SK-N-SH (cell line): ENCODE results near the gene RASGRP2.

Source experiments
- CTCF ChIP-seq: fragments of 200-600 bp; sonication (generic); IDR thresholded peaks from 2 replicates; pipeline ENCODE4 v1.6.1; 2017; ENCODE audit warnings: antibody characterized with exemption, mild to moderate bottlenecking, moderate library complexity
- EP300 ChIP-seq, 2 experiments: IDR thresholded peaks; 2 replicates each; pipeline versions ENCODE4 v1.4.0 to v1.6.1; 2012; ENCODE audit warnings: borderline replicate concordance in 1 of 2, low read depth in 1 of 2, low read length in 1 of 2
- GATA2 ChIP-seq: sonication (generic); formaldehyde crosslinking; IDR thresholded peaks from 2 replicates; pipeline ENCODE4 v1.5.0; 2020; ENCODE audit warnings: mild to moderate bottlenecking, missing genetic modification reagents
- MAX ChIP-seq: IDR thresholded peaks from 2 replicates; pipeline ENCODE4 v1.4.0; 2012; ENCODE audit warnings: low read depth
- POLR2AphosphoS5 ChIP-seq: IDR thresholded peaks from 2 replicates; pipeline ENCODE4 v1.6.1; 2012; ENCODE audit warnings: low read depth, low read length
- REST ChIP-seq: IDR thresholded peaks from 2 replicates; pipeline ENCODE4 v1.6.1; 2012; ENCODE audit warnings: mild to moderate bottlenecking, low read depth, low read length, moderate library complexity
- RXRA ChIP-seq: IDR thresholded peaks from 2 replicates; pipeline ENCODE4 v1.4.0; 2012; ENCODE audit warnings: low read depth, mild to moderate bottlenecking, borderline replicate concordance
- SIN3A ChIP-seq: IDR thresholded peaks from 2 replicates; pipeline ENCODE4 v1.6.1; 2012; ENCODE audit warnings: low read depth, mild to moderate bottlenecking, low read length, moderate library complexity, borderline replicate concordance
- SMC3 ChIP-seq: IDR thresholded peaks from 2 replicates; pipeline ENCODE4 v1.6.1; 2012; ENCODE audit warnings: low read depth, low read length, improper control_type of control experiment
- TAF1 ChIP-seq: IDR thresholded peaks from 2 replicates; pipeline ENCODE4 v1.6.1; 2012; ENCODE audit warnings: low read depth, mild to moderate bottlenecking, low read length, moderate library complexity, borderline replicate concordance
- ZBTB33 ChIP-seq: IDR thresholded peaks from 2 replicates; pipeline ENCODE4 v1.4.0; 2012; ENCODE audit warnings: low read depth, borderline replicate concordance

- TF ChIP-seq SMC3 (no peak), CTCF (no peak), TAF1 (no peak), RXRA (no peak), SIN3A (no peak), MAX (no peak), POLR2AphosphoS5 (no peak), EP300 (IDR thresholded peaks at IDR 0.05; ENCODE audit: borderline replicate concordance in 1 of 2, low read depth in 1 of 2, low read length in 1 of 2) (no peak), GATA2 (no peak), ZBTB33 (no peak), REST (no peak)
Observed at GRCh38 chr11:64755681-64756361, 11.9 kb upstream of the RASGRP2 start.
